Renal cortical epithelial cell (primary cell): ENCODE data around the gene TXNDC5. TPM values are rescaled to one million over a fixed set of nuclear protein-coding genes. Genes with fewer than 3 reads are reported as not detected.
A peak's percentile ranks its signal among the peaks of the same experiment; 100 is the strongest.

ENCODE experiments used
- DNase-seq: peaks from one replicate; pipeline ENCODE4 v3.0.0-alpha.2; 2011; ENCODE audit warnings: low read depth
- total RNA-seq: library from RNA; depleted of rRNA; stranded (reverse); fragments of >200 nt; gene quantifications from 2 replicates; pipeline ENCODE4 v1.2.3, GENCODE V29; 2014

TXNDC5 gene
- total RNA-seq, result 301 and 340 TPM in 2 replicates

DNA sequence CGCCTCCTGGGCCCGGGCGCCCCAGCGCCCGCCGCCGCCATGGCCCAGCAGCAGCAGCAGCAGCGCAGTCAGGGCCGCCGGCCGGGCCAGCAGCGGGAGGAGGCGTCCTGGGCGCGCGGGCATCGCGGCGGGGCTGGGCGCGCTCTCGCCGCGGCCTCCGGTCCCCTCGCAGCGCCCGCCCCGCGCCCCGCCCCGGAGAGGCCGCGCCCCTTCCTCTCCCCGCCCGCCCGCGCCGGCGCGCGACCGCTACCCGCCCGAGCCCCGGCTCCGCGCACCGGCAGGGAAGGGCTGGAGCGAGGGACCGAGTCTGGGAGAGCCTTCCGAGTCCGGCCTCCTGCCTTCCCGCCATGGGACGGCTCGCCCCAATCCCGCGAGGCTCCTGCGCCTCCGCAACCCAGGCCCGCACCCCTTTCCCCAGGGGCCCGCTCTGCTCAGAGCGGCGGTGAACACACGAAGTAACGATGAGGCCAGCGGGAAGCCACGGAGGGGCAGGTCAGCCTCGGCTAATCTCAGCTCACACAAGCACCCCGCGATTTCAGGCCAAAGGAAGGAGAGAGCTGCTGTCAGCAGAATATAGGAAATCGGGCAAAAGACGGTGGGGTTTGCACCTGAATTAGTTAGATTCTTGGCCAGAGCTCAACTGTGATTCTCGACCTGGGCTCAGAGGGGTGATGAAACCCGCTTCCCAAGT, at the start of gene TXNDC5:
Gene TXNDC5 (minus strand): TSS at position 135 of the 691 bp plus-strand sequence. CDS start 12 bp downstream, at position 123.
- DNase-seq, result no peak

DNA sequence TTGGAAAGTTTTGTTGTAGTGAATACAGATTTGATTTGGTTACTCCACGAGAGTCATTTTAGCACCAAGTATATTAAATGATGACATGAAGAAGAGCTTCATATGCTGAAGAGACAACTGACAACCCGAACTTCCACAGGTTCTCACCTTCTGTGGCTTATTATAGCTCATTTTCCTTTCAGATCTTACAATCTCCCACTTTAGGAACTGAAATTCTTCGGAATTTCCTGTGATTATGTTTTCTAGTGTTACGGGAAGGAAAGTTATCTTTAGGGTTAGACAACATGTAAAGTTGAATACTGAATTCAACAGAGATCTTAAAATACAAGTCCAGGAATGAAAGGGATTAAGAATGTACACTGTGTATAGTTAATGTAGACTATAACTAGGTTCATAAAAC, 49.6 kb upstream of the TXNDC5 start:
- no peak for DNase-seq

DNA sequence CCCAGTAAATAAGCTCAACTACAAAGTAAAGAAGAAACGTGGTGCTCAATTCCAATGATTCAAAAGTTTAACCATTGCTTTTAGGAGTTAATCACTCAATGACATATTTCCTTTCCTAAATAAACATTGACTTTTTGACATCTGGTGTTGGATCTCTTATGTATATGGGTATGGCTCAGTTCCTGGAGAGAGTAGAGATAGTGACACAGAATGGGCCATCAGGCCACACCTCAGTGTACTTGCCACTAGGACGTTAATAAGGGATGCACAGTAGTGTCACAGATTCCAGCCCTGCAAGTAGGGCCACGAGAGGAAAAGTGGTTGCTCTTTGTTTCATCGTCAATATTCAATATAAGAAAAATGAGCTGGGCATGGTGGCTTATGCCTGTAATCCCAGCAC, 48.9 kb upstream of the TXNDC5 start:
- no peak for DNase-seq

DNA sequence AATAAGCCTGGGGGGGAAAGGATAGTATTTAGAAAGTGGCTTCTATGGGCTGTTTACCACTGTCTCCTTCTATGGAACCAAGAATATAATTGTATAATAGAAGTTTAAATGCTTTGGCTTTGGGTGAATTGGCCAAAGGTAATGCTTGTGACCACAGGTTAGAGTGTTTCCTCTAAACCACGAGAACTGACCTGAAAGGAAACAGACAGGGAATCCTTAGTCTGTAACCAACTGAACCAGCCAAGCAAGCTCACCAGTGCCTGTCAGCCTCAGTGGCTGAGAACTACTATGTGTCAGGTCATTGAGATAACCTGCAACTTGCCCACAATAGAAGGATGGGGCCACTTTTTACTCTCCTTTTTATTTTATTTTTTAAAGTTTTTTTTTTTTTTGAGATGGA, 47.9 kb upstream of the TXNDC5 start:
- no peak for DNase-seq

DNA sequence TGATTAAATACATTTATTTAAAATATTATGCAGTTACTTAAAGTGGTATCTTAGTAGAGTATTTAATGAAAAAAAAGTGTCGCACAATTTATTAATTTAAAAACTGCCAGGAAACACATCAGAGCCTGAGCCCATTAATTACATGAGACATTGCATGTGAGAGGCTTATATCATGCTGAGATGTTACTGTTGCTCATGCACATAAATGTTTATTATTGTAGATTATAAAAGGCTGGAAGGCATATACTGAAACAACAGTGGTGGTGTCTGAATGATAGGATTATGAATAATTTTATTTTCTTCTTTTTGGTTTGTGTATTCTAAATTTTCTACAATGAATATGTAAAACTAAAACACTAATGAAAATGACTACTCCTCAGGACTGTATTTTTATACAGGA, 45.7 kb upstream of the TXNDC5 start:
- no peak for DNase-seq

DNA sequence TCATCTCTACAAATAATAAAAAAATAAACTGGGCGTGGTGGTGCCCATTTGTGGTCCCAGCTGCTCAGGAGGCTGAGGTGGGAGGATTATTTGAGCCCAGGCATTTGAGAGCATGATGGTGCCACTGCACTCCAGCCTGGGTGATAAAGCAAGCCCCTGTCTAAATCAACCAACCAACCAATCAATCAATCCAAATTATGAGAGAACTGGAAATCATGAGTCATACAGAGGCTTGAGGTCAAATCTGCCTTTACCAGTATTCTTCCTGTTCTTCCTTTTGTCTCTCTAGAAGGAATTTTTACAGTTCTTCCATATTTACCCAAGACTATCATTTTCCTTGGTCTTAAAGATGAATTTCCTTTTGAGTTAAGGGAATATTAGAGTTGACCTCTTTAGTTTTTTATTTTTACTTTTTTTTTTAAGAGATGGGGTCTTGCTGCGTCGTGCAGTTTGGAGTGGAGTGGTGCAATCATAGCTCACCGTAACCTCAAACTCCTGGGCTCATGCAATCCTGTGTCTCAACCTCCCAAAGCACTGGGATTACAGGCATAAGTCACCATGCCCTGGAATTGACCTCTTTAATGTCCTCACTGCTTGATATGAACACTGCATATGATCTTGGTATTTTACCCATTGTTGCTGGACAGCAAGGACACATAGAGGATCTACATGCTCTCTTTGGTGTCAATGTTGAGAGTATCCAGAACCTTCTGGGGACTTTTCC, 44.1 kb upstream of the TXNDC5 start:
- no peak for DNase-seq

DNA sequence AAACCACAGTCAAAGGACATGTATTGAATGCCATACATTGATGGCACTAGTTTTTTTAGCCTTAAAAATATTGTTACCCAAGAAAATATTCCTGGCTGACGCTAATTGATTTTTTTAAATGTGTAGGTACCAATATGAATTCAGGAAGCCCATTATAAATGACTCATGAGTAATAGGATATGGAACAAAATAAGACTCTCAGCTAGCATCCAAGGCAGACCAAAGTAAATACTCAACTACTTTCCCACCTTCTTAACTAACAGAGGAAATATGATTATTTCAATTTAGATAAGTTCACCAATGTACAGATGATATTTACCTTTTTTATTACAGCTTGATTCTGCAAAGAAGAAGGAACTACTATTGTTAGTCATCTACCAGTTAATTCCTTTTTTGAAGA, 43.2 kb upstream of the TXNDC5 start:
- no peak for DNase-seq

DNA sequence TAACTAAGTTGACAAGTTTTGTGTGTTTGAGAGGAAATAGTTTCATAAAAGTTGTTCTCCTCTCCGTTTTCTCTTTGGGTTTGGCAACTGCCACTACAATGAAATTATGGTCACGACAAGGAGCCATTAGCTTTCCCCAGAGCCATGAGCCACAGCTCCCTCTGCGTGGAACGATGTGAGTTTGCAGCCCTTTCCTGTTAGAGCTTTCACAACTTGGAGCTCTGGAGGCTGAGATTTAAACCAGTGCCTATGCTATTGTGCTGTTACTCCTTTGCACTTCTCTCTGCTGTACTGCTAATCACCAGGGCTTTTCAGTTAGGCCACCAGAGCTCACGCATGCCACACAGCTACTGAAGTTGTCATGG, 29.3 kb upstream of the TXNDC5 start:
- no peak for DNase-seq

DNA sequence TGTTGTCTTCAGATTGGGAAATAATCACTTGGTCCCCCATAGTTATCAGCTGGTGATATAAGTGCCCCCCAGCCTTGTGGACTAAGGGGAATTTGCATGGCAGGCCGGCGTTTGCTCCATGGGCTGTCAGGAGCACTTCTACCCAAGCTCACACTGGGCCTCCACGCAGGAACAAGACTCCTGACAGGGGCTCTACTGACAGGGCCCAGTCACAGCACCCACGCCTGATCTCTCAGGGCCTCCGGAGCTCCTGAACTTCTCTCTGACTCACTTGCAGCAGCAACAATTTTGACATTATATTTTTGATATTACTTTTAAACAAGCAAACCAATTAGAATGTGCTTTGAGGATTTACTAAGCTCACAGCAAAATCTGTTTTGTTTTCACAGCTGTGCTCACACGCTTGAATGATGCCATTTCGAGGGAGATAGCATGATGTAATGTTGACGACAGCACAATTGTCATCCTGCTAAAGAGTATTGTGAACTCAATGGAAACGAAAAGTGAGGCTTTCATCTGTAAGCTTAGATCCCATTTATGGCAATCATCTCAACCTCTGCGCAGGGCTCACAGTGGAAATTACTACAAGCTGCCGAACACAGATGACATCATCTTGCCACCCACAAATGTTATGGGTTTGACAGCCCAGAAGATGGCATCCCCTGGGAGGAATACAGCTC, 28.7 kb upstream of the TXNDC5 start:
- DNase-seq, result no peak

DNA sequence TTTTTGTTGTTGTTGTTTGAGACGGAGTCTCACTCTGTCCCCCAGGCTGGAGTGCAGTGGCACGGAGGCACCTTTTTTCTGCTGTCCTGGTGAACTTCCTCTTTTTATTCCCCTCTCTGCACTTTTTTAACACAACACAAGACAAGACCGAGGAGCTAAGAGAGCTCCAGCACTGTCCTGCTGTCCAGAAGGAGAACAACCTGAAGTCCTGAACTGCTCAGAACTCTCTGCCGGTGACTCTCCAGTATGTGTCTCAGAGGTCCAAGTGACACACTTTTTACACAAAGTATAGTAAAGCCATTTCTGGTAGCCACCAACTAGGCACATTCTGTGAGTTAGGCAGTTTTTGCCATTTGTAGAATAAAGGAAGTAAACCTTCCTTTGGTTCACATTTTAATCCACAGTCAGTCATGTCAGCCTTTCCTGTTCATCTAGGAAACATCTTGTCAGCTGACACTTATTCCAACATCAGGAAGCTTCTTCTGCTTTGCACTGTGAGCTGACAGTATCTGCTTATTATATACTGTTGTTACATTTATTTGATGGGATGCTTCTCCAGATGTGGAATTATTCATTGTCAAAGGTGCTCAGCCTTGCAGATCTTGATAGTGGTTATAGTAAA, 28.1 kb upstream of the TXNDC5 start:
- DNase-seq, result no peak

DNA sequence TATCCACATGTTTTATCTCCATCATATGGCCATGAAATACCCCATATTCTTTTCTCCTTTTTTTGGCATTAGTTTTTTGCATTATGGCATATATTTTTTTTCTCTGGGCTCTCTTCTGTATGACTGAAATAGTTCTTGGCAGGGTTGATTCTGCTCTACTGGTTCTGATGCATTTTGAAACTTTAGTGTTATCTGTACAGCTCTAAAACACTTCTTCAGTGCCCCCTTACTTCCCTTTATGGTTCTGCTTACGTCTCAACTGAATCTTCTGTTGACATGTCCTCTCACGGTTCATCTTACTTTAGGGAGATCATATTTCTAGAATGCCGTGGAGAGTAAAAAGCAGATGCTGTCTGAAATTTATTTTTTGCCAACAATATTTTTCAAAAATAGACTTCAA, 23.2 kb upstream of the TXNDC5 start:
- DNase-seq, result no peak

DNA sequence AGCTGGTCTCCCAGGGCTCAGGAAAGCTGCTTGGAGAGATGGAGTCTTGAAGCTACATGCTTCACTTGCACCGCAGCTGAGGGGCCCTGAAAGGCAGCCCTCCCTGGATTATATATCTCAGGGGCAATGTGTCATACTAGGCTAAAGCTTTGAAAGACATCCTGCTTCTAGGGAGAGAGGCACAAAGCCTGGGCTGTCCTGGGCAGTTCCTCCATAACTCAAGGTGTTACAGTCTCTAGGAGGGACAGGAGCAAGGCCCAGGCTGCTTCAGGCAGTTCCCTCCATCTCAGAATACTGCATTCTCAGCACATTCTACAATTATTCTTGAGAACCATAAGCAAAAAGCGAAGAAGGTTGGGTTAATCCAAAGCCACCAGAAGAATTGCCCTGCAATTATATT, 22.0 kb upstream of the TXNDC5 start:
- no peak for DNase-seq

DNA sequence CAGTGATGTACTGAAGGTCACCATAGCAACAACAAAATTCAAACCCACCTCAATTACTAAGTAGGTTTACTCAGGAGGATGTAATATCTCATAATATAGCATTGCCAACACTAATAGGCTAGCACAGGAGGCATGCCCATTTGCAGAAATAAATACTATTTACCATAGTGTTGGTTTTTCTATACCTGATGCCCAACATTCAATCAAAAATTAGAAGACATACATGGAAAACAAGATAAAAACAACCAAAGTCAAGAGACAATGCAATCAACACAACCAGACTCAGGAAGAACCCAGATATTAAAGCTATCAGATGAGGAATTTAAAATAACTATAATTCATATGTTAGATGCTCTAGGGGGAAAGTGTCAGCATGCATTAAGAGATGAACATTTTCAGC, 14.3 kb upstream of the TXNDC5 start:
- no peak for DNase-seq

DNA sequence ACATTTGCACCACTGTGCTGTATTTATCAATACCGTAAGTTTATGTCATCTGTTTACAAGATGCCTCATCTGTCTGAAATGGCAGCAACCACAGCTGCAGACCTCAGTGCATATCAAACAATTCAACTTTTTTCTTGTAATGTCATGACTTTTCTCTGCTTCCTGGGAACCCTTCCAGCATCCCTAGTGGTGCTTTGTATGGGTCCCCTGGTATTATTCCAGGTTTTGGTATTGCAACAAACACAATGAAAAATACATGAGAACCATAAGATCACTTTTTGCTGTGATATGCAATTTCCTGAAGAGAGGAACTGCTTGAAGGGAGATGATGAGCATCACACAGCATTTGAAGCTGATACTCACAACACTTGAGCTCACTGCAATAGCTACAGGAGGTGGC, 12.0 kb upstream of the TXNDC5 start:
- no peak for DNase-seq

DNA sequence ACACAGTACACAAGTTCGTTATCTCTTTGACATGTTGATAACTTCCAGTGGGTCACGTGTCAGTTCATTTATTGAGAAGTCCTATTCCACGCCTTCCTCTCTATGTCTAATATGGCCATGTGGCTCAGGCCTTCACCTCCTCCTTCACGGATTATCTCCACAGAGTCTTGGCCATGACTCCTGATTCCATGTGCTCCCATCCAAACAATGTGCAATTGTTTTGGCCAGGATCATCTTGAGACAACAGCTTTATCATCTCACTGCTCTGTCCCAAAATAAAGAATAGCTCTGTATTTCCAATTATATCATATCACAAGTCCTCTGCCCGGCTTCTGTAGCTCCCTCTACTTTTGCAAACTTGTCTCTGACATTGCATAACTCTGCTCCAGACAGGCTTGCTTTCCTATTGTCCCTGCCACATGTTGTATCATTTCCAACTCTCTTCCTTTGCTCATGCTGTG, 11.1 kb upstream of the TXNDC5 start:
- DNase-seq, result no peak

DNA sequence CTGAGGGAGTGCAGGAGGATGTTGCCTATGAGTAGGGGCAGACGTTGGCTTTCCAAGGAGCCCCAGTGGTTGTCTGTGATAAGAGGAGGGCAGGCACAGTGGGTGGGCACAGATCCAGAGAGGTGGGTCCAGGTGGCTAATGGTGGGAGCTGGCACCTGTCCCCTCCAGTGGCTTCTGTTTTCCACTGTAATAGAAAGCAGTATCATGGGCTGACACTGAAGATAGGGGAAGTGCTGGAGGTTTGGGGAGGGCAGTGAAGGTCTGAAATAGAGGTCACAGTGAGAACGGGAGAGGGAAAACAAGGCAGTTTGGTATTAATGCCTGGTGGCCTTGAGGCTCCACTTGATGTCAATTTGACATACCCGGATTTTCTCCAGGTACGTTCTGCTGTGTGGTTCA, 10.5 kb upstream of the TXNDC5 start:
- DNase-seq, result no peak

DNA sequence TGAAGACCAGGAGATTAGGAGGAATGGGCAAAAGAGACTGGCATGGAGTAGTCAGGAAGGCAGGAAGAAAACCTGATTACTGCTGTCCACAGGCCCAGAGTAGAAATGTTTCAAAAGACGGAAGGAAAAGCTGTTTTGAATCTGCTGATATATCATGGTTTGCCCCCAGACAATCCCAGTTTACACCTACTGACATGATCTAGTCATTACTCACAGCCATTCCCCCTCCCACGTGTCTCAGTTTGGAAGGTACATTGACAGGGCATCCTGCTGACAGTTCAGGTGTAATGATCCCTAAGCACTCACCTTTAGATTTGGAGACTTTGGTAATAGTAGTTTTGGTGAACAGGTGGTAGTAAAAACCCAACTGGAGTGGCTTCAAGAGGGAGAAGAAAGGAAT, 9.8 kb upstream of the TXNDC5 start:
- DNase-seq, result no peak

DNA sequence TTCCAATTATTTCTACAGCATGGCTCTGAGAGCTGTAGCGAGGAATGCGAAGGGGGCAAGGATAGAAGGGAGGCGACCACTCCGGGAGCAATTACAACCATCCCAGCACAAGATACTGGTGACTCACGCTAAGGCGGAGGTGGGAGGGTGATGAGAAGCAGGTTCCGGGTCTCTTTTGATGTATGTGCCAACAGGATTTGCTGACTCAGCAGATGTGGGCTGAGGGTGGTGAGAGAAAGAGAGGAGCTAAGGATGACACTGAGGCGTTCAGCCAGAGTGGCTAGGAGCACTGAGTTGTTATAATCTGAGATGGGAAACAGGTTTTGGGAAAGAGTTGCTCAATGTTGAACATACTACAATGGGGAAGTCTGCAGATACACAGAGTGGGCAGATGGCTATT, 9.3 kb upstream of the TXNDC5 start:
- peak; percentile 78 for DNase-seq

DNA sequence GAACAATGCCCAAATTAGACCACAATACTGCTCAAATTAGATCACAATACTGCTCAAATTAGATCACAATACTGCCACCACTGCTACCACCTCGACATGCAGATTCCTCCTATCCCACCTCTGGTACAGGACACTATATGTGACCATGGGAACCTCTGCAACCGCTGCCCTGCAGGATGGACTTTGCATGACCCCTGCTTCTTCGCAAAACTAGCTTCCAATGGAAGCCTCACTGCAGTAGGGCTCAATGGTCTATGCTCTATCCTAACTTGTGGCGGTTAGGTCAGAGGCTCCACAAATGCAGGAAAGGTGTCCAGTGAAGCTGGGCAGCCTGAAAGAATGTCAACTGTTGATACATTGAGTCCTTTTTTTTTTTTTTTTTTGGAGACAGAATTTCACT, 7.8 kb upstream of the TXNDC5 start:
- DNase-seq, result no peak

DNA sequence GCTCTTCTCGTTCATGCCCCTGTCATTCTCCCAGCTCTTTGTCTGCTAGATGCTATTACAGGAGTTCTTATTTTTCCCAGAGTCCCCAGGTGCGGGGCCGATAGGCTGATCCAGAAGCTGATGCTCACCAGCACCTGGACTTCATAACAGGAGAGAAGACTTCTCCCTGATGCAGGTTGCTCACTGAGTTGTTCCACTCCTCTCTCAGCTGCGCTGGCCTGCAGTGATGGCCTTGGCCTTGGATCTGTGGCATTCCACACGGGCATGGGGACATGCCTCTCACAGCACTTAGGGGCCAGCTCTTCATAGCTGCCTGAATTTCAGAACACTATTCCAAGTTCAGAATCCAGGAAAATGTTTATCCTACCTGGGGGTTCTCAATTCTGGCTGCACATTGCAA, 7.1 kb upstream of the TXNDC5 start:
- no peak for DNase-seq

DNA sequence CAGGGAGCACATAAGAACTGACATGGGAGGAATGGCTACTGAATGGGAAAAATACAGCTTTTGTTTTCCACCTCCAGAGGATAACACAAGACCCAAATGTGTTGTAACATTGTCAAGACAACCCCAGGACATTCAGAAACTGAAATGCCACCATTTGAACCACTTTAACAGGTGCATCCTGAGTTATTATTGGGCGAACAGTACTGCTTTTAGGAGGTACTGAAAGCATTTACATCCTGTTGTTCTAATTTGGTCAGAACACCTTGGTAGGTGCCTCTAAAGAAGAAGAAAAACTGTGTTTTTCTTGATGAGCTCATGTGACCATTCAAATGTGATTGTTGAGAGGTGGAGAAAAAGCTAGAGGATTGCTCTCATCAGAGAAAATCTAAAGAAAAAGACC, 6.4 kb upstream of the TXNDC5 start:
- no peak for DNase-seq

DNA sequence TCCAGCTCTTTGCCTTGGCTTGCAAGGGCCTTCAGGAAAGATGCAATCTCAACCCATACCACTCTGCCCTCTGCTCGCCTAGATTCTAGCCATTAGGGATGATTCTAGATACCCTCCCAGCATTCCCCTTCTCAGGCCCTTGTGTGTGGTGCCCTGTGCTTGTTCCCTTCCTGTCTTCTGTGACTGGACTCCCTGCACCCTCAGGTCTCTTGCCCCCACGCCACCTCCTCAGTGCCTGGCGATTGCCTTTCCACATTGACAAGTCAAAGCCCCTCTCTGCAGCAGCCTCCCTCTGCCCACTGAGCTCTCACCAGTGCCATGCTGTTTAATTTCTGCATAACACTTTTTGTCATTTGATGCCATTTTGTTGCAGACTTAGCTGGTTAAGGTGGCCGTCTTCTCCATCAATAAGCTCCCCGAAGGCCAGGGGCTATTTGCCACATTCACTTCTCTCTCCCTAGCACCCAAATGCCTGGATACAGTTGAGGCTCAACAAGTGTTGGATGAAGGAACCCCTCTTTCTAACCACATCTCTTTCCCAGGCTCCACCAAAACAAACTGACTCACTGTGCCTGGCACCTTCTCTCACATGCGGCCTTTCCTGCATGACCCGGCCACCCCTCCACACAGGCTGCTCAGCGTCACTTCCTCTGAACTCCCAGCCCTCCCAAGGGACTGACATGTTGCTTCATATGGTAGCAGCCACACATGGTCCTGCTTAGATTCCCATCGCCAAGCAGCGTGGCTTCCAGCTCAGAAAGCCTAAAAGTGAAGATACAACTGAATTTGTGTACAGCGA, 4.6 kb upstream of the TXNDC5 start:
- no peak for DNase-seq
